Measurements from ENCODE around the gene MICAL2.

The MICAL2 gene

DNA sequence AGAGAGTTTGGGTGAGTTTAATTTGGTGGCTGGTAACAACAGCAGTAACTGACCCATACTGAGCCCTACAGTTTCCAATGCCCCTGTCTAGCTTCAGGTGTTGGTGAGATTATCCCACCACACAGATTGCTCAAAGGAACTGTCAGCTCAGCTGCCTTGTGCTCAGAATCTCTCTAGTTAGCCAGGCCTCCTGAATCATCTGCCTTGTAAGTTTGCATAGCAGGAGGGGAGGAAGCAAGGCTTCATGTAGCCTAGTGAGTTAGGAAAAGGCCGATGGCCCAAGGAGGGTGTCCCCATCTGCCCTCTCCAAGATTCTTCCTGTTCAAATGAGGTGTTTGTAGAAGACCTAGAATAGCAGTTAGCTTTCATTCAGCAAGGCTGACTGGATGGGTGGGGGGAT is 74.3 kb downstream of the MICAL2 start:
- H2AFZ ChIP-seq, result no peak overlapping the region
- TF ChIP-seq CTCF (IDR thresholded peaks at IDR 0.05), result no peak

DNA sequence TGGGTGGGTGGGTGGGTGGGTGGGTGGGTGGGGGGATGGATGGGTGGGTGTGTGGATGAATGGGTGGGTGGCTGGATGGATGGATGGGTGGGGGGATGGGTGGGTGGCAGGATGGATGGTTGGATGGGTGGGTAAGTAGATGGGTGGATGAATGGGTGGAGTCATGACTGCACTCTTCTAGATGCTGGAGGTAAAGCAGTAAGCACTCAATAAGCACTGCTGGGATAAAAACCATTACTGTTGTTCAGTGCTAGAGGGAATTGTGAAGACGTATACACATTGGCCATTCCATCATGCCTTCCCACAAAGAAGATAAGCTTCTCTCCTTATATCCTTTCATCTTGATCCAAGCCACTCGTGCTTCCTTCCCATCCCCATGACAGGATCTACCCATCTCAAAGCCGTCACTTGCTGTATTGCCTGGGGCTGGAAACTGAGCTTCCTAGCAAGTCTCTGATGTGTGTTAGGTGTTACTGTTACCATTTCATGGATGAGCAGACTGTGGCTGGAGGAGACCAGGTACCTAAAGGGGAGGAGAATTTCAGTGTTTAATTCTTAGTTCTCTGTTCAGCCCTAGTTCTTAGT is 74.8 kb downstream of the MICAL2 start:
- H3K4me1 ChIP-seq, result no peaks in the 10 kb centered on the region
- no peak overlapping the region for H3K9ac ChIP-seq
- no peaks in the 10 kb centered on the region for H3K36me3 ChIP-seq (ENCODE audit: control insufficient read depth, insufficient read depth, low read length)
- no peak overlapping the region for H2AFZ ChIP-seq
- H3K79me2 ChIP-seq, result no peaks in the 10 kb centered on the region
- H3K27me3 ChIP-seq (ENCODE audit: control insufficient read depth, insufficient read depth, low read length), result no peaks in the 10 kb centered on the region
- H3K27ac ChIP-seq, result no peak overlapping the region
- H3K4me3 ChIP-seq (ENCODE audit: low read depth, low read length), result no peak overlapping the region
- H3K4me2 ChIP-seq (ENCODE audit: low read length), result no peak overlapping the region
- no peaks in the 10 kb centered on the region for H3K9me3 ChIP-seq (ENCODE audit: control insufficient read depth, low read length)
- TF ChIP-seq CTCF (IDR thresholded peaks at IDR 0.05), result no peak

More for the DNA sequence above, 74.3 kb downstream of the MICAL2 start:
- no peaks in the 10 kb centered on the region for H3K27me3 ChIP-seq (ENCODE audit: control insufficient read depth, insufficient read depth, low read length)
- H3K4me3 ChIP-seq (ENCODE audit: low read depth, low read length), result no peak overlapping the region
- H3K4me1 ChIP-seq, result no peaks in the 10 kb centered on the region
- no peaks in the 10 kb centered on the region for H3K79me2 ChIP-seq
- H3K36me3 ChIP-seq (ENCODE audit: control insufficient read depth, insufficient read depth, low read length), result no peaks in the 10 kb centered on the region
- H3K27ac ChIP-seq, result no peak overlapping the region
- no peaks in the 10 kb centered on the region for H3K9me3 ChIP-seq (ENCODE audit: control insufficient read depth, low read length)
- H3K9ac ChIP-seq, result no peak overlapping the region
- H3K4me2 ChIP-seq (ENCODE audit: low read length), result no peak overlapping the region

- Histone ChIP-seq H3K4me2 (ENCODE audit: low read length) (no peak overlapping the region), H3K4me1 (no peaks in the 10 kb centered on the region), H3K27me3 (ENCODE audit: control insufficient read depth, insufficient read depth, low read length) (no peaks in the 10 kb centered on the region), H3K36me3 (ENCODE audit: control insufficient read depth, insufficient read depth, low read length) (no peaks in the 10 kb centered on the region), H3K79me2 (no peaks in the 10 kb centered on the region), H3K27ac (no peak overlapping the region), H2AFZ (no peak overlapping the region), H3K4me3 (ENCODE audit: low read depth, low read length) (no peak overlapping the region), H3K9me3 (ENCODE audit: control insufficient read depth, low read length) (no peaks in the 10 kb centered on the region), H3K9ac (no peak overlapping the region)
- TF ChIP-seq CTCF (IDR thresholded peaks at IDR 0.05), result no peak
These were observed 75.5 kb downstream of the MICAL2 start for GRCh38 chr11:12185914-12186313.

- Histone ChIP-seq H3K9ac (no peak overlapping the region), H3K27me3 (ENCODE audit: control insufficient read depth, insufficient read depth, low read length) (no peaks in the 10 kb centered on the region), H3K36me3 (ENCODE audit: control insufficient read depth, insufficient read depth, low read length) (no peaks in the 10 kb centered on the region), H3K4me2 (ENCODE audit: low read length) (no peak overlapping the region), H3K4me3 (ENCODE audit: low read depth, low read length) (no peak overlapping the region), H2AFZ (no peak overlapping the region), H3K4me1 (no peaks in the 10 kb centered on the region), H3K27ac (no peak overlapping the region), H3K79me2 (no peaks in the 10 kb centered on the region), H3K9me3 (ENCODE audit: control insufficient read depth, low read length) (no peaks in the 10 kb centered on the region)
- TF ChIP-seq CTCF (IDR thresholded peaks at IDR 0.05), result no peak
These were observed 76.3 kb downstream of the MICAL2 start for GRCh38 chr11:12186701-12187100.

GRCh38 chr11:12187399-12187798 is 77.0 kb downstream of the MICAL2 start:
- no peak overlapping the region for H3K9ac ChIP-seq
- no peak overlapping the region for H3K4me2 ChIP-seq (ENCODE audit: low read length)
- no peaks in the 10 kb centered on the region for H3K36me3 ChIP-seq (ENCODE audit: control insufficient read depth, insufficient read depth, low read length)
- no peaks in the 10 kb centered on the region for H3K79me2 ChIP-seq
- H3K27ac ChIP-seq, result no peak overlapping the region
- TF ChIP-seq CTCF (IDR thresholded peaks at IDR 0.05), result no peak
- no peaks in the 10 kb centered on the region for H3K9me3 ChIP-seq (ENCODE audit: control insufficient read depth, low read length)
- no peak overlapping the region for H3K4me3 ChIP-seq (ENCODE audit: low read depth, low read length)
- H3K4me1 ChIP-seq, result no peaks in the 10 kb centered on the region
- H3K27me3 ChIP-seq (ENCODE audit: control insufficient read depth, insufficient read depth, low read length), result no peaks in the 10 kb centered on the region
- H2AFZ ChIP-seq, result no peak overlapping the region

Data from parathyroid adenoma (tissue), 2 donors.